Subcutaneous adipose tissue (tissue), 4 donors: ENCODE data around the gene FRMPD1. TPM values are rescaled to one million over a fixed set of nuclear protein-coding genes. Genes with fewer than 3 reads are reported as not detected.

ENCODE experiments used
- total RNA-seq, 4 donors: library from RNA; depleted of rRNA; stranded (reverse); fragments of >200 nt; gene quantifications; one replicate each; pipeline ENCODE4 v1.1.0, GENCODE V29; 2016
- TF ChIP-seq, protein P1 (sequence below): fragments of 450-650 bp; IDR thresholded peaks from one replicate; pipeline ENCODE4 v1.5.1; 2016; ENCODE audit warnings: low read depth, mild to moderate bottlenecking, control low read depth, antibody characterized with exemption, moderate library complexity

Gene FRMPD1
- total RNA-seq, 4 donors from 2014 or later: 0.19 to 1.0 (median 0.27) TPM

- TF ChIP-seq, protein P1, sequence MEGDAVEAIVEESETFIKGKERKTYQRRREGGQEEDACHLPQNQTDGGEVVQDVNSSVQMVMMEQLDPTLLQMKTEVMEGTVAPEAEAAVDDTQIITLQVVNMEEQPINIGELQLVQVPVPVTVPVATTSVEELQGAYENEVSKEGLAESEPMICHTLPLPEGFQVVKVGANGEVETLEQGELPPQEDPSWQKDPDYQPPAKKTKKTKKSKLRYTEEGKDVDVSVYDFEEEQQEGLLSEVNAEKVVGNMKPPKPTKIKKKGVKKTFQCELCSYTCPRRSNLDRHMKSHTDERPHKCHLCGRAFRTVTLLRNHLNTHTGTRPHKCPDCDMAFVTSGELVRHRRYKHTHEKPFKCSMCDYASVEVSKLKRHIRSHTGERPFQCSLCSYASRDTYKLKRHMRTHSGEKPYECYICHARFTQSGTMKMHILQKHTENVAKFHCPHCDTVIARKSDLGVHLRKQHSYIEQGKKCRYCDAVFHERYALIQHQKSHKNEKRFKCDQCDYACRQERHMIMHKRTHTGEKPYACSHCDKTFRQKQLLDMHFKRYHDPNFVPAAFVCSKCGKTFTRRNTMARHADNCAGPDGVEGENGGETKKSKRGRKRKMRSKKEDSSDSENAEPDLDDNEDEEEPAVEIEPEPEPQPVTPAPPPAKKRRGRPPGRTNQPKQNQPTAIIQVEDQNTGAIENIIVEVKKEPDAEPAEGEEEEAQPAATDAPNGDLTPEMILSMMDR: no peak
These were observed 118.6 kb downstream of the FRMPD1 start for GRCh38 chr9:37769306-37769705.

GRCh38 chr9:37769995-37770394 is 119.2 kb downstream of the FRMPD1 start:
- TF ChIP-seq, protein P1: no peak

DNA sequence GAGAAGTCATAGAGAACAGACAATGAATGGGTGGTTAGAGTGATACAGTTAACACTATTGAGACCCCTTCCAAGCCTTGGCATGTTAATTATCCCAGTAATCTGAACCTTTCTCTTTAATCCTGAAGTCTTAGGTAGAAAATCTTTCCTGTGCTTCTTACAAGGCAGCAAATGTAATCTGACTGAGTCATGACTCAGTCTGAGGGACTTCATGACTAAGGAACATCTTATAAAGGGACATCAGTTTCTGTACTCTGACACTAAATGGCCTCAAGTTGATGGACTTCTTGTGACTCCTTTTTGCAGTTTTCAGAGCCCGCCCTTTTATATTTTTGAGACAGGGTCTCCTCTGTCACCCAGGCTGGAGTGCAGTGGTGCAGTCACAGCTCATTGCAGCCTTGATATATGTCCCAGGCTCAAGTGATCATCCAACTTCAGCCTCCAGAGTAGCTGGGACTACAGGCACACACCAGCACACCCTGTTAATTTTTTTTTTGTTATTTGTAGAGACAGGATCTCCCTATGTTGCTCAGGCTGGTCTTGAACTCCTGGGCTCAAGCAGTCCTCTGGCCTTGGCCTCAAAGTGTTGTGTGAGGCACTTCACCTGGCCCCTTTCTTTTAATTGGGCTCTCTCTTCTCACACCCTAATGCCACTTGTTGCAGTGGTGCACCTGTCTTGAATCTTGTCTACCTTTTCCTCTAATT is 124.6 kb downstream of the FRMPD1 start:
- TF ChIP-seq, protein P1: no peak

DNA sequence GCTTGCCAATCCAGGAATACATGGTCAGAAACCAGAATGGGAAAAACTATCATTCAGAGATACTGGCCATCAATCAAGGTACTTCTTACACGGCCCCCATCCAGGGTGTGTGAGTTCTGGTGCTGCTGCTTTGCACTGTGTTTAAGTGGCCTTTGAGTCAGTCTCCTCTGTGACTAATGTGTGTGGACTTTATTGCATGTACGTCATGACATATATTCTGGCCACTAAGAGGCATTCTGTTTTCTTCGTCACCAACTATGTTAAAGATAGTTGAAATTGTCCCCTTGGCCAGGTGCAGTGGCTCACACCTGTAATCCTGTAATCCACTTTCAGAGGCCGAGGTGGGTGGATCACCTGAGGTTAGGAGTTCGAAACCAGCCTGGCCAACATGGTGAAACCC is 125.6 kb downstream of the FRMPD1 start:
- TF ChIP-seq, protein P1: no peak

- TF ChIP-seq, protein P1: no peak
These were observed 127.8 kb downstream of the FRMPD1 start for GRCh38 chr9:37778534-37778933.

DNA sequence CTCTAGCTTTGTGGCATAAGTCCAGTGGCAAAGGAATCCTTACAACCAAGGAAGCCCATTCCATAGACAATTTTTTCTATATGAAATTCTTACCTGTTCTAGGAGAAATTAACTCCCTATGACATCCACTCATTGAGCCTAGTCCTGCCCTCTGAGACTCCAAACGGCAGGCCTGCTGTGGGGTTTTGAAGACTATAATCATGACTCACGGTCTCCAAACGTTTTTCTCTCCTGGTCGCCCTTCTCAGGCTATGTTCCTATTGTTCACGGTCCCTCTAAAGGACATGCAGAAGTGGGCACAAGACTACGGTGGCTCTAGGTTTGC is 133.5 kb downstream of the FRMPD1 start:
- TF ChIP-seq, protein P1: no peak

- TF ChIP-seq, protein P1: no peak
These were observed 134.1 kb downstream of the FRMPD1 start, which contains the start of gene EXOSC3 for GRCh38 chr9:37784616-37785483. EXOSC3 (minus strand) TSS chr9:37785064; CDS start chr9:37785044, 20 bp downstream.
